ENCODE results near the gene ORAI2.

The ORAI2 gene

DNA sequence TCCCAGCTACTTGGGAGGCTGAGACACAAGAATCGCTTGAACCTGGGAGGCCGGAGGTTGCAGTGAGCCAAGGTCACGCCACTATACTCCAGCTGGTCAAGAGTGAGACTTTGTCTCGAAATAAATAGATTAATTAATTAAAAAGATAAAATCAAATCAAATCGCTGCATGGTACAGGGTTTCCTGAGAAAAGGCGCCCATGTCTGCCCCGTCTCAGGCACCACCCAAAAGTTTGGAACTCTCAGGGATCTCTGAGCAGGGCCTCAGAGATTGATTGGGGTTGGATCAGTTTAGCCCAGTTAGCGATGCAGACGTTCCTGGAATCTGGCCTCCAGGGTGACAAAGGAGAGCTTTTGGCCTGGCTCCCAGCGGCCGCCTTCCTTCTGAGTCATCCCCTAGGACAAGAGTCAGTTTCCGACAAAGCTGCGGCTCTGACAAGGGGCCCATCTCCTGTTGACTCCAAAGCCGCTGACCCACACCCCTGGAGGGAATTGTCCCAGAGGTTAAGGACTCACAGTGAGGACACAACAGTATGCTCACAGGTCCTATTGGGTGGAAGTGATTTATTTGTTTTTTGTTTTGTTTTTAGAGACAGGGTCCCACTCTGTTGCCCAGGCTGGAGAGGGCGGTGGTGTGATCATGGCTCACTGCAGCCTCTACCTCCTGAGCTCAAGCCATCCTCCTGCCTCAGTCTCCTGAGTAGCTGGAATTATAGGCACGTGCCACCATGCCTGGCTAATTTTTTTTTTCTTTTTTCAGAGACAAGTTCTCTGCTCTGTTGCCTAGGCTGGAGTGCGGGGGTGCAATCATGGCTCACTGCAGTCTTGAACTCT, 6.8 kb downstream of the ORAI2 start:
- H3K27me3 ChIP-seq (ENCODE audit: insufficient read depth, low read length, poor library complexity, severe bottlenecking), result no peaks in the 10 kb centered on the region
- peaks cover 25% of the 10 kb centered on the region for H3K79me2 ChIP-seq (ENCODE audit: insufficient read depth, low read length)
- no peaks in the 10 kb centered on the region for H3K9me2 ChIP-seq (replicated peaks; ENCODE audit: low read depth, low read length)
- H3K4me3 ChIP-seq (ENCODE audit: low read length, poor library complexity, severe bottlenecking), result no peak overlapping the region
- H3K36me3 ChIP-seq (ENCODE audit: insufficient read depth, low read length), result peaks cover 3% of the 10 kb centered on the region; the same call in 1 of the 2 replicates
- no peaks in the 10 kb centered on the region for H4K20me1 ChIP-seq (ENCODE audit: insufficient read depth, low read length, poor library complexity, severe bottlenecking)
- no peak overlapping the region for H2AFZ ChIP-seq (ENCODE audit: low read length)
- H3K4me1 ChIP-seq (ENCODE audit: insufficient read depth, low read length, poor library complexity, severe bottlenecking), result peaks cover 26% of the 10 kb centered on the region
- H3K9me3 ChIP-seq (ENCODE audit: insufficient read depth, low read depth, low read length), result no peaks in the 10 kb centered on the region
- H3F3A ChIP-seq (ENCODE audit: low read depth), result no peaks in the 10 kb centered on the region
- TF ChIP-seq EZH2phosphoT487 (IDR thresholded peaks at IDR 0.05; ENCODE audit: borderline replicate concordance), result no peak
- TF ChIP-seq, protein P1, sequence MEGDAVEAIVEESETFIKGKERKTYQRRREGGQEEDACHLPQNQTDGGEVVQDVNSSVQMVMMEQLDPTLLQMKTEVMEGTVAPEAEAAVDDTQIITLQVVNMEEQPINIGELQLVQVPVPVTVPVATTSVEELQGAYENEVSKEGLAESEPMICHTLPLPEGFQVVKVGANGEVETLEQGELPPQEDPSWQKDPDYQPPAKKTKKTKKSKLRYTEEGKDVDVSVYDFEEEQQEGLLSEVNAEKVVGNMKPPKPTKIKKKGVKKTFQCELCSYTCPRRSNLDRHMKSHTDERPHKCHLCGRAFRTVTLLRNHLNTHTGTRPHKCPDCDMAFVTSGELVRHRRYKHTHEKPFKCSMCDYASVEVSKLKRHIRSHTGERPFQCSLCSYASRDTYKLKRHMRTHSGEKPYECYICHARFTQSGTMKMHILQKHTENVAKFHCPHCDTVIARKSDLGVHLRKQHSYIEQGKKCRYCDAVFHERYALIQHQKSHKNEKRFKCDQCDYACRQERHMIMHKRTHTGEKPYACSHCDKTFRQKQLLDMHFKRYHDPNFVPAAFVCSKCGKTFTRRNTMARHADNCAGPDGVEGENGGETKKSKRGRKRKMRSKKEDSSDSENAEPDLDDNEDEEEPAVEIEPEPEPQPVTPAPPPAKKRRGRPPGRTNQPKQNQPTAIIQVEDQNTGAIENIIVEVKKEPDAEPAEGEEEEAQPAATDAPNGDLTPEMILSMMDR (conservative IDR thresholded peaks at IDR 0.05; ENCODE audit: low read length), result no peak
- no peak overlapping the region for H3K9ac ChIP-seq (ENCODE audit: low read depth, low read length, poor library complexity, severe bottlenecking)
- H3K4me2 ChIP-seq (ENCODE audit: low read depth, low read length, poor library complexity, severe bottlenecking), result no peak overlapping the region

DNA sequence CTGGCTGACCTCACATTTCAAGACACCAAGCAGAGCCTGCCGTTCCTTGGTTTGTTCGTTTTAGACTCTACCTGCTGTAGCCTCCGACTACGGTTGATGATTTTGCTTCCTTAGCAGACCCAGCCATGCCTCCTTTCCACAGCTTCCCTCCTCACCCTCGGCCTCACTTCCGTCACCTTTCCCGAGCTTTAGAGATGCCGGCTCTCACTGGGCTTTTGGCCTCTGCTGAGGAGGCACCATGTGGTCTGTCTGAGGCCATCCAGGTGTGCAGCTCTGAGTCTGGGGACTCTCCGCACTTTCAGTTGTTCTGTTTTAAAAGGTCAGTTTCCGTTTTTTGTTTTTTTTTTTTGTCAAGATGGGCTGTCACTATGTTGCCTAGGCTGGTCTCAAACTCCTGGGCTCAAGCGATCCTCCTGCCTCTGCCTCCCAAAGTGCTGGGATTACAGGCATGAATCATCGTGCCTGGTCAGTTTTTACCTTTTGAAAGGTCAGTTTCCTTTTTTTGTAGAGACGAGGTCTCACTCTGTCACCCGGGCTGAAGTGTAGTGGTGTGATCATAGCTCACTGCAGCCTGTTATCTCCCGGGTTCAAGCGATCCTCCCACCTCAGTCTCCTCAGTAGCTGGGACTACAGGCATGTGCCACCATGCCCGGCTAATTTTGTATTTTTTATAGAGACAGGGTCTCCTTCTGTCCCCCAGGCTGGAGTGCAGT, 11.7 kb downstream of the ORAI2 start:
- Histone ChIP-seq H3K4me3 (ENCODE audit: low read length, poor library complexity, severe bottlenecking) (no peak overlapping the region), H3K4me1 (ENCODE audit: insufficient read depth, low read length, poor library complexity, severe bottlenecking) (peaks cover 14% of the 10 kb centered on the region), H4K20me1 (ENCODE audit: insufficient read depth, low read length, poor library complexity, severe bottlenecking) (no peaks in the 10 kb centered on the region), H3K79me2 (ENCODE audit: insufficient read depth, low read length) (no peaks in the 10 kb centered on the region), H3K4me2 (ENCODE audit: low read depth, low read length, poor library complexity, severe bottlenecking) (no peak overlapping the region), H3K9me3 (ENCODE audit: insufficient read depth, low read depth, low read length) (no peaks in the 10 kb centered on the region), H3K27me3 (ENCODE audit: insufficient read depth, low read length, poor library complexity, severe bottlenecking) (no peaks in the 10 kb centered on the region), H3F3A (ENCODE audit: low read depth) (no peaks in the 10 kb centered on the region), H3K9me2 (replicated peaks; ENCODE audit: low read depth, low read length) (no peaks in the 10 kb centered on the region), H3K36me3 (ENCODE audit: insufficient read depth, low read length) (peaks cover 21% of the 10 kb centered on the region; the same call in 1 of the 2 replicates), H3K9ac (ENCODE audit: low read depth, low read length, poor library complexity, severe bottlenecking) (no peak overlapping the region), H2AFZ (ENCODE audit: low read length) (no peak overlapping the region)
- TF ChIP-seq EZH2phosphoT487 (IDR thresholded peaks at IDR 0.05; ENCODE audit: borderline replicate concordance), result no peak

DNA sequence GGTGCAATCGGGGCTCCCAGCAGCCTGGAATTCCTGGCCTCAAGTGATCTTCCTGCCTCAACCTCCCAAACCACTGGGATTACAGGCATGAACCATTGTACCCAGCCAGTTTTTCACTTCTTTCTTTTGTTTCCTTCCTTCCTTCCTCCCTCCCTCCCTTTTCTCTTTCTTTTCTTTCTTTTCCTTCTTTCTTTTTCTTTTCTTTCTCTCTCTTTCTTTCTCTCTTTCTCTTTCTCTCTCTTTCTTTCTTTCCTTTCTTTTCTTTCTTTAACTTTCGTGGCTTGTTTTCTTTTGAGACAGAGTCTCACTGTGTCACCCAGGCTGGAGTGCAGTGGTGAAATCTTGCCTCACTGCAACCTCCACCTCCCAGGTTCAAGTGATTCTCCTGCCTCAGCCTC, 12.3 kb downstream of the ORAI2 start:
- peaks cover 14% of the 10 kb centered on the region for H3K4me1 ChIP-seq (ENCODE audit: insufficient read depth, low read length, poor library complexity, severe bottlenecking)
- TF ChIP-seq EZH2phosphoT487 (IDR thresholded peaks at IDR 0.05; ENCODE audit: borderline replicate concordance), result no peak
- TF ChIP-seq, protein P1 (conservative IDR thresholded peaks at IDR 0.05; ENCODE audit: low read length), result no peak
- H3K27me3 ChIP-seq (ENCODE audit: insufficient read depth, low read length, poor library complexity, severe bottlenecking), result no peaks in the 10 kb centered on the region
- no peak overlapping the region for H3K4me2 ChIP-seq (ENCODE audit: low read depth, low read length, poor library complexity, severe bottlenecking)
- H4K20me1 ChIP-seq (ENCODE audit: insufficient read depth, low read length, poor library complexity, severe bottlenecking), result no peaks in the 10 kb centered on the region
- H3K36me3 ChIP-seq (ENCODE audit: insufficient read depth, low read length), result peaks cover 21% of the 10 kb centered on the region; the same call in 1 of the 2 replicates
- no peaks in the 10 kb centered on the region for H3K9me3 ChIP-seq (ENCODE audit: insufficient read depth, low read depth, low read length)
- H2AFZ ChIP-seq (ENCODE audit: low read length), result no peak overlapping the region
- H3F3A ChIP-seq (ENCODE audit: low read depth), result no peaks in the 10 kb centered on the region
- no peaks in the 10 kb centered on the region for H3K9me2 ChIP-seq (replicated peaks; ENCODE audit: low read depth, low read length)
- H3K79me2 ChIP-seq (ENCODE audit: insufficient read depth, low read length), result no peaks in the 10 kb centered on the region
- no peak overlapping the region for H3K4me3 ChIP-seq (ENCODE audit: low read length, poor library complexity, severe bottlenecking)
- H3K9ac ChIP-seq (ENCODE audit: low read depth, low read length, poor library complexity, severe bottlenecking), result no peak overlapping the region

Data from Loucy (cell line).